GM23338 (cell line): ENCODE results near the gene FAM118B. TPM values are rescaled to one million over a fixed set of nuclear protein-coding genes. Genes with fewer than 3 reads are reported as not detected.

Experiments used
- ATAC-seq: fragments of 200-7000 bp; cut with Tn5 transposase; 3 replicates; pipeline ENCODE4 v1.9.1; 2020
- DNase-seq: peaks from one replicate; pipeline ENCODE4 v3.0.0-alpha.2; 2015; ENCODE audit warnings: low spot score
- H2AFZ ChIP-seq: fragments of 200-600 bp; sonication (generic); 2 replicates; pipeline ENCODE4 v1.8.0; 2016; ENCODE audit warnings: antibody characterized with exemption, mild to moderate bottlenecking, moderate library complexity
- H3F3A ChIP-seq: fragments of 200-600 bp; sonication (generic); replicated peaks from 2 replicates; pipeline ENCODE4 v1.8.0; 2017; ENCODE audit warnings: antibody characterized with exemption, mixed run types, low read depth
- H3K27ac ChIP-seq: fragments of 200-600 bp; sonication (generic); 2 replicates; pipeline ENCODE4 v1.6.1; 2016; ENCODE audit warnings: low read depth
- H3K27me3 ChIP-seq: fragments of 200-600 bp; sonication (generic); 2 replicates; pipeline ENCODE4 v1.8.0; 2016; ENCODE audit warnings: mild to moderate bottlenecking, mixed run types, moderate library complexity; ENCODE audit not compliant: insufficient read depth
- H3K36me3 ChIP-seq: fragments of 200-600 bp; sonication (generic); 2 replicates; pipeline ENCODE4 v1.8.0; 2016; ENCODE audit warnings: mild to moderate bottlenecking; ENCODE audit not compliant: insufficient read depth
- H3K4me1 ChIP-seq: fragments of 200-600 bp; sonication (generic); 2 replicates; pipeline ENCODE4 v1.8.0; 2016; ENCODE audit warnings: mild to moderate bottlenecking, moderate library complexity; ENCODE audit not compliant: insufficient read depth
- H3K4me2 ChIP-seq: fragments of 200-600 bp; sonication (generic); 2 replicates; pipeline ENCODE4 v1.7.1; 2017; ENCODE audit warnings: mixed run types
- H3K4me3 ChIP-seq: fragments of 200-600 bp; sonication (generic); 2 replicates; pipeline ENCODE4 v1.6.1; 2016; ENCODE audit warnings: mixed run types
- H3K79me2 ChIP-seq: fragments of 200-600 bp; sonication (generic); replicated peaks from 2 replicates; pipeline ENCODE4 v1.8.0; 2017; ENCODE audit warnings: mild to moderate bottlenecking; ENCODE audit not compliant: insufficient read depth
- H3K9me2 ChIP-seq: fragments of 200-600 bp; sonication (generic); 2 replicates; pipeline ENCODE4 v1.8.0; 2017; ENCODE audit not compliant: insufficient read depth
- H4K20me1 ChIP-seq: fragments of 200-600 bp; sonication (generic); replicated peaks from 2 replicates; pipeline ENCODE4 v1.8.0; 2017; ENCODE audit warnings: mild to moderate bottlenecking; ENCODE audit not compliant: insufficient read depth
- H3K27ac Mint-ChIP-seq: 2 replicates; pipeline ENCODE4 v1.8.0; 2020; ENCODE audit warnings: inconsistent platforms, mild to moderate bottlenecking, moderate library complexity, mixed read lengths
- H3K27me3 Mint-ChIP-seq: 3 replicates; pipeline ENCODE4 v1.8.0; 2022; ENCODE audit warnings: low read depth, mild to moderate bottlenecking, moderate library complexity, mixed read lengths, inconsistent platforms; ENCODE audit not compliant: insufficient read depth, poor library complexity
- H3K36me3 Mint-ChIP-seq: 3 replicates; pipeline ENCODE4 v1.8.0; 2021; ENCODE audit warnings: low read depth, mild to moderate bottlenecking, inconsistent platforms, moderate library complexity, mixed read lengths
- H3K4me1 Mint-ChIP-seq: 3 replicates; pipeline ENCODE4 v1.8.0; 2020; ENCODE audit warnings: mild to moderate bottlenecking, inconsistent platforms, mixed read lengths
- H3K4me3 Mint-ChIP-seq: 3 replicates; pipeline ENCODE4 v1.8.0; 2021; ENCODE audit warnings: moderate library complexity, mild to moderate bottlenecking, inconsistent platforms, mixed read lengths
- H3K9me3 Mint-ChIP-seq: 3 replicates; pipeline ENCODE4 v1.8.0; 2020; ENCODE audit warnings: moderate library complexity, mild to moderate bottlenecking, inconsistent platforms, mixed read lengths
- EZH2phosphoT487 ChIP-seq: fragments of 200-600 bp; sonication (generic); IDR thresholded peaks from one replicate; pipeline ENCODE4 v1.8.1; 2018; ENCODE audit warnings: antibody characterized with exemption; ENCODE audit not compliant: unreplicated experiment
- NANOG ChIP-seq: IDR thresholded peaks from 2 replicates; pipeline ENCODE4 v1.6.1; 2016; ENCODE audit warnings: antibody characterized with exemption, borderline replicate concordance
- polyA plus RNA-seq: library from polyadenylated mRNA; unstranded; fragments of >200 nt; fragmentation: Nextera tagmentation; extraction: Ambion mirVana; gene quantifications from 2 replicates; pipeline ENCODE4 v1.2.1, GENCODE V29; 2016
- total RNA-seq: library from RNA; depleted of rRNA; stranded (reverse); fragments of >200 nt; shearing (Covaris generic); gene quantifications from 2 replicates; pipeline ENCODE4 v1.2.3, GENCODE V29; 2014
- TF ChIP-seq, protein P1 (sequence below): fragments of 250-450 bp; sonication (Bioruptor Pico); IDR thresholded peaks from 2 replicates; pipeline ENCODE4 v1.5.0; 2020; ENCODE audit warnings: mild to moderate bottlenecking, moderate library complexity
- TF ChIP-seq, protein P2 (sequence below), 2 experiments: fragments of 200-600 bp in 1 of 2; sonication (generic) in 1 of 2; conservative IDR thresholded peaks; 2 replicates each; pipeline versions ENCODE4 v1.5.1 to v1.6.1; 2016 to 2017; ENCODE audit warnings: antibody characterized with exemption in 2 of 2, low read depth in 2 of 2, mild to moderate bottlenecking in 2 of 2, moderate library complexity in 1 of 2

The FAM118B gene
- total and polyA plus RNA-seq, 2 experiments from 2014 or later, result 33.7 to 43.4 TPM

DNA sequence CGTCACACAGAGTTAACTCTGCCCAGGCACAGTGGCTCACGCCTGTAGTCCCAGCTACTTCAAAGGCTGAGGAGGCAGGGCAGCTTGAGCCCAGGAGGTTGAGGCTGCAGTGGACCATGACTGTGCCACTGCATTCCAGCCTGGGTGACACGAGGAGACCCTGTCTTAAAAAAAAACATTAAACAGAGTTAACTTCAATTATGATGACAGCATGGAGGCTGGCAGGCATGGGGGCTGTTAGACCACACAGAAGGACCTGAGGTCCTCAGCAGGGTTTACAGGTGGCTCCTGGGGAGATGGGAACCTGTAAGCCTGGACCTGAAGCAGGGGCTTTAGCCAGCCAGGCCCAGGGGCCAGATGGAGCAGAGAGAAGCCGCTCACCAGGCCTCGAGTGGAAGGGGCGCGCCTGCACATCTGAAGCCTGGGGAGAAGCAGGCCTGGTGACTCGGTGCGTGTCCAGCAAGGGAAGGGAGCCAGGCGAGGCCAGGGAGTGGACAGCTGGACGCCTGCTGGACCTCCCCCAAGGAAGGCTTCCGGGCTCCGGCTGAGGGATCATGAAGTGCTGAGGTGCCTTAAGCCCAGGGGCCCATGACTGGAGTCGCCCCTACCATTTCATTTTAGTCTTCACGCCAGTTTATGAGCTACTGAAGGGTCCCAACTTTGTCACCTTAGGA is 25.4 kb upstream of the FAM118B start (continued):
- TF ChIP-seq, protein P1, sequence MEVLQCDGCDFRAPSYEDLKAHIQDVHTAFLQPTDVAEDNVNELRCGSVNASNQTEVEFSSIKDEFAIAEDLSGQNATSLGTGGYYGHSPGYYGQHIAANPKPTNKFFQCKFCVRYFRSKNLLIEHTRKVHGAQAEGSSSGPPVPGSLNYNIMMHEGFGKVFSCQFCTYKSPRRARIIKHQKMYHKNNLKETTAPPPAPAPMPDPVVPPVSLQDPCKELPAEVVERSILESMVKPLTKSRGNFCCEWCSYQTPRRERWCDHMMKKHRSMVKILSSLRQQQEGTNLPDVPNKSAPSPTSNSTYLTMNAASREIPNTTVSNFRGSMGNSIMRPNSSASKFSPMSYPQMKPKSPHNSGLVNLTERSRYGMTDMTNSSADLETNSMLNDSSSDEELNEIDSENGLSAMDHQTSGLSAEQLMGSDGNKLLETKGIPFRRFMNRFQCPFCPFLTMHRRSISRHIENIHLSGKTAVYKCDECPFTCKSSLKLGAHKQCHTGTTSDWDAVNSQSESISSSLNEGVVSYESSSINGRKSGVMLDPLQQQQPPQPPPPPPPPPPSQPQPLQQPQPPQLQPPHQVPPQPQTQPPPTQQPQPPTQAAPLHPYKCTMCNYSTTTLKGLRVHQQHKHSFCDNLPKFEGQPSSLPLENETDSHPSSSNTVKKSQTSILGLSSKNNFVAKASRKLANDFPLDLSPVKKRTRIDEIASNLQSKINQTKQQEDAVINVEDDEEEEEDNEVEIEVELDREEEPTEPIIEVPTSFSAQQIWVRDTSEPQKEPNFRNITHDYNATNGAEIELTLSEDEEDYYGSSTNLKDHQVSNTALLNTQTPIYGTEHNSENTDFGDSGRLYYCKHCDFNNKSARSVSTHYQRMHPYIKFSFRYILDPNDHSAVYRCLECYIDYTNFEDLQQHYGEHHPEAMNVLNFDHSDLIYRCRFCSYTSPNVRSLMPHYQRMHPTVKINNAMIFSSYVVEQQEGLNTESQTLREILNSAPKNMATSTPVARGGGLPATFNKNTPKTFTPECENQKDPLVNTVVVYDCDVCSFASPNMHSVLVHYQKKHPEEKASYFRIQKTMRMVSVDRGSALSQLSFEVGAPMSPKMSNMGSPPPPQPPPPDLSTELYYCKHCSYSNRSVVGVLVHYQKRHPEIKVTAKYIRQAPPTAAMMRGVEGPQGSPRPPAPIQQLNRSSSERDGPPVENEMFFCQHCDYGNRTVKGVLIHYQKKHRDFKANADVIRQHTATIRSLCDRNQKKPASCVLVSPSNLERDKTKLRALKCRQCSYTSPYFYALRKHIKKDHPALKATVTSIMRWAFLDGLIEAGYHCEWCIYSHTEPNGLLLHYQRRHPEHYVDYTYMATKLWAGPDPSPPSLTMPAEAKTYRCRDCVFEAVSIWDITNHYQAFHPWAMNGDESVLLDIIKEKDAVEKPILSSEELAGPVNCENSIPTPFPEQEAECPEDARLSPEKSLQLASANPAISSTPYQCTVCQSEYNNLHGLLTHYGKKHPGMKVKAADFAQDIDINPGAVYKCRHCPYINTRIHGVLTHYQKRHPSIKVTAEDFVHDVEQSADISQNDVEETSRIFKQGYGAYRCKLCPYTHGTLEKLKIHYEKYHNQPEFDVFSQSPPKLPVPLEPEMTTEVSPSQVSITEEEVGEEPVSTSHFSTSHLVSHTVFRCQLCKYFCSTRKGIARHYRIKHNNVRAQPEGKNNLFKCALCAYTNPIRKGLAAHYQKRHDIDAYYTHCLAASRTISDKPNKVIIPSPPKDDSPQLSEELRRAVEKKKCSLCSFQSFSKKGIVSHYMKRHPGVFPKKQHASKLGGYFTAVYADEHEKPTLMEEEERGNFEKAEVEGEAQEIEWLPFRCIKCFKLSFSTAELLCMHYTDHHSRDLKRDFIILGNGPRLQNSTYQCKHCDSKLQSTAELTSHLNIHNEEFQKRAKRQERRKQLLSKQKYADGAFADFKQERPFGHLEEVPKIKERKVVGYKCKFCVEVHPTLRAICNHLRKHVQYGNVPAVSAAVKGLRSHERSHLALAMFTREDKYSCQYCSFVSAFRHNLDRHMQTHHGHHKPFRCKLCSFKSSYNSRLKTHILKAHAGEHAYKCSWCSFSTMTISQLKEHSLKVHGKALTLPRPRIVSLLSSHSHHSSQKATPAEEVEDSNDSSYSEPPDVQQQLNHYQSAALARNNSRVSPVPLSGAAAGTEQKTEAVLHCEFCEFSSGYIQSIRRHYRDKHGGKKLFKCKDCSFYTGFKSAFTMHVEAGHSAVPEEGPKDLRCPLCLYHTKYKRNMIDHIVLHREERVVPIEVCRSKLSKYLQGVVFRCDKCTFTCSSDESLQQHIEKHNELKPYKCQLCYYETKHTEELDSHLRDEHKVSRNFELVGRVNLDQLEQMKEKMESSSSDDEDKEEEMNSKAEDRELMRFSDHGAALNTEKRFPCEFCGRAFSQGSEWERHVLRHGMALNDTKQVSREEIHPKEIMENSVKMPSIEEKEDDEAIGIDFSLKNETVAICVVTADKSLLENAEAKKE (CRISPR knock-in tag), result no peak
- TF ChIP-seq, protein P2, sequence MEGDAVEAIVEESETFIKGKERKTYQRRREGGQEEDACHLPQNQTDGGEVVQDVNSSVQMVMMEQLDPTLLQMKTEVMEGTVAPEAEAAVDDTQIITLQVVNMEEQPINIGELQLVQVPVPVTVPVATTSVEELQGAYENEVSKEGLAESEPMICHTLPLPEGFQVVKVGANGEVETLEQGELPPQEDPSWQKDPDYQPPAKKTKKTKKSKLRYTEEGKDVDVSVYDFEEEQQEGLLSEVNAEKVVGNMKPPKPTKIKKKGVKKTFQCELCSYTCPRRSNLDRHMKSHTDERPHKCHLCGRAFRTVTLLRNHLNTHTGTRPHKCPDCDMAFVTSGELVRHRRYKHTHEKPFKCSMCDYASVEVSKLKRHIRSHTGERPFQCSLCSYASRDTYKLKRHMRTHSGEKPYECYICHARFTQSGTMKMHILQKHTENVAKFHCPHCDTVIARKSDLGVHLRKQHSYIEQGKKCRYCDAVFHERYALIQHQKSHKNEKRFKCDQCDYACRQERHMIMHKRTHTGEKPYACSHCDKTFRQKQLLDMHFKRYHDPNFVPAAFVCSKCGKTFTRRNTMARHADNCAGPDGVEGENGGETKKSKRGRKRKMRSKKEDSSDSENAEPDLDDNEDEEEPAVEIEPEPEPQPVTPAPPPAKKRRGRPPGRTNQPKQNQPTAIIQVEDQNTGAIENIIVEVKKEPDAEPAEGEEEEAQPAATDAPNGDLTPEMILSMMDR (conservative IDR thresholded peaks at IDR 0.05; ENCODE audit: low read depth in 2 of 2), result no peak
- TF ChIP-seq EZH2phosphoT487 (no peak), NANOG (no peak)

DNA sequence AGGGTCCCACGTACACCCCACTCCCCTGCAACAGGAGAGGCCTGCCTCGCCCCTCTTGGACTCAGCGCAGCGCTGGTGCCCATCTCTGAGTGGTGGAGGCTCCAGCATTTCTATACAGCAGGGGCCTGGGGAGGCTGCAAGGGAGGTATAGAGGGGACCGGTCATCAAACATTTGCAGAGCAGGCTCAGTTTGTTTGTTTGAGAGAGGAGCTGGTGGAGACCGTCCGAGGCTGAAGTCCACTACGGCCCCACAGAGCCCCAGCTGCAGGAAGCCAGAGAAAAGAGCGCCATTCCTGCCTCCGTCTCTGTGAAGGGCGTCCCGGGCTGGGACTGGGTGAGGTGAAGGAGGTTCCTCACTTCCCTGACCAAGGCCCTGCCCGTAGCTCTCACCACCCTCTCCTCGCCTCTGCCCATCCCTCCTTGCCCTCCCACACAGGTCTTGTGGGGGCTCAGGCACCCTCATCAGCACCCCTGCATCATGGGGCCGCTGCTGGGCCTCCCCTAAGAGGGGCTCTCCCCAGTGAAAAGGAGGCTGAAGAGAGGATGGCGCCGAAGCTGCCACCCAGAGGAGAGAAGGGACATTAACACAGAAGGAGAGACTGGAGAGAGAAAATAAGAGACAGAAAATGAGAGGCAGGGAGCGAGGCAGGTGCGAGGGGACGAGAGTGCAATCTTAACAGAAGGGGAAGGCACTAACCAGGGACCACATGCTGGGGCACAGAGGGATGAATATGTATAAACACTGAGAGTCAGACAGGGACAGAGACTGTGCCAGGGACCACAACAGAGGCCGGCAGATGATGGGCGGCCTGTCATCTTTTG is 24.7 kb upstream of the FAM118B start:
- H3K4me1 ChIP-seq, result 0 out of 2 replicates have a peak, but pooled peaks cover under 1% of the 10 kb centered on the region
- H3K4me3 ChIP-seq, result no peak overlapping the region
- no peak overlapping the region for H2AFZ ChIP-seq
- no peaks in the 10 kb centered on the region for H3K79me2 ChIP-seq
- DNase-seq, result peak; percentile 53
- H3K27me3 ChIP-seq, result no peaks in the 10 kb centered on the region
- H3K4me3 Mint-ChIP-seq, result no peak overlapping the region
- H3K36me3 Mint-ChIP-seq, result peaks cover 18% of the 10 kb centered on the region
- no peak overlapping the region for H3K4me2 ChIP-seq
- H3K9me3 Mint-ChIP-seq, result no peaks in the 10 kb centered on the region
- peaks cover 16% of the 10 kb centered on the region for H3K4me1 Mint-ChIP-seq
- ATAC-seq, result peak; percentile 67
- no peak overlapping the region for H3K27ac Mint-ChIP-seq
- no peaks in the 10 kb centered on the region for H3K36me3 ChIP-seq
- H3F3A ChIP-seq, result no peaks in the 10 kb centered on the region
- H4K20me1 ChIP-seq, result no peaks in the 10 kb centered on the region; the same call in 1 of the 2 replicates
- H3K27ac ChIP-seq, result no peak overlapping the region
- peaks cover 14% of the 10 kb centered on the region for H3K27me3 Mint-ChIP-seq
- no peaks in the 10 kb centered on the region for H3K9me2 ChIP-seq
- TF ChIP-seq, protein P1 (CRISPR knock-in tag), result no peak
